Measurements from ENCODE around the gene PPP1R3G.

DNA sequence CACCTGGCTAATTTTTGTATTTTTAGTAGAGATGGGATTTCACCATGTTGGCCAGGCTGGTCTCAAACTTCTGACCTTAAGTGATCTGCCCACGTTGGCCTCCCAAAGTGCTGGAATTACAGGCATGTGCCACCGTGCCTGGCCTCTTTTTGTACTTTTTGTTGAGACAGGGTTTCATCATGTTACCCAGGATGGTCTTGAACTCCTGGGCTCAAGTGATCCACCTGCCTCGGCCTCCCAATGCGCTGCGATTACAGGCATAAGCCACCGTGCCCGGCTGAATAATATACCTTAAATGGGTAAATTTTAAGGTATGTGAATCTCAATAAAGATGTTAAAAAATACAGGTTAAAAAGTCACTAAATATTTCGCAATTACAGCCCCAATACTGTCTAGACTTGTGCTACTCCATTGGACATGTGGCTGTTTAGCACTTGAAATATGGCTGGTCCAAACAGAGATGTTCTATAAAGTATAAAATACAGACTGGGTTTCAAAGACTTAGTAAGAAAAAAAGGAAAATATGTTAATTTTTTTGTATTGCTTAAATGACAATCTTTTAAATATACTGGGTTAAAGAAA, 42.1 kb downstream of the PPP1R3G start:
- TF ChIP-seq EZH2 (IDR thresholded peaks at IDR 0.05; ENCODE audit: low read length, missing control alignments): no peak
- TF ChIP-seq, protein P1, sequence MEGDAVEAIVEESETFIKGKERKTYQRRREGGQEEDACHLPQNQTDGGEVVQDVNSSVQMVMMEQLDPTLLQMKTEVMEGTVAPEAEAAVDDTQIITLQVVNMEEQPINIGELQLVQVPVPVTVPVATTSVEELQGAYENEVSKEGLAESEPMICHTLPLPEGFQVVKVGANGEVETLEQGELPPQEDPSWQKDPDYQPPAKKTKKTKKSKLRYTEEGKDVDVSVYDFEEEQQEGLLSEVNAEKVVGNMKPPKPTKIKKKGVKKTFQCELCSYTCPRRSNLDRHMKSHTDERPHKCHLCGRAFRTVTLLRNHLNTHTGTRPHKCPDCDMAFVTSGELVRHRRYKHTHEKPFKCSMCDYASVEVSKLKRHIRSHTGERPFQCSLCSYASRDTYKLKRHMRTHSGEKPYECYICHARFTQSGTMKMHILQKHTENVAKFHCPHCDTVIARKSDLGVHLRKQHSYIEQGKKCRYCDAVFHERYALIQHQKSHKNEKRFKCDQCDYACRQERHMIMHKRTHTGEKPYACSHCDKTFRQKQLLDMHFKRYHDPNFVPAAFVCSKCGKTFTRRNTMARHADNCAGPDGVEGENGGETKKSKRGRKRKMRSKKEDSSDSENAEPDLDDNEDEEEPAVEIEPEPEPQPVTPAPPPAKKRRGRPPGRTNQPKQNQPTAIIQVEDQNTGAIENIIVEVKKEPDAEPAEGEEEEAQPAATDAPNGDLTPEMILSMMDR (conservative IDR thresholded peaks at IDR 0.05 in 1 of 2, IDR thresholded peaks at IDR 0.05 in 1 of 2; ENCODE audit: low read depth in 1 of 2, low read length in 2 of 2): no peak

All from fibroblast of lung (primary cell).